GM12878 (cell line): ENCODE data around the gene SPATA16. TPM values are rescaled to one million over a fixed set of nuclear protein-coding genes. Genes with fewer than 3 reads are reported as not detected.

Experiments
- ATAC-seq: fragments of 200-7000 bp; cut with Tn5 transposase; 3 replicates; pipeline ENCODE4 v1.9.1; 2020; ENCODE audit warnings: mild to moderate bottlenecking, moderate library complexity
- BruUV-seq: library from RNA; stranded (reverse); fragments of 400-500 nt; replicated peaks from 2 replicates; lab custom pipeline; 2021; lab: Mats Ljungman, UMichigan
- CTCF ChIA-PET: fragments of 300-600 bp; sonication (Branson Sonifier 250); formaldehyde crosslinking; extraction: SDS; loops from one replicate; lab custom pipeline; 2021; ENCODE audit warnings: inconsistent platforms; lab: Yijun Ruan, JAX
- POLR2A ChIA-PET: fragments of 350-600 bp; formaldehyde crosslinking; extraction: SDS; loops from one replicate; lab custom pipeline; 2021; ENCODE audit warnings: inconsistent platforms; lab: Charles Lee
- RAD21 ChIA-PET: fragments of 300-600 bp; sonication (Branson Sonifier 250); formaldehyde crosslinking; loops from one replicate; lab custom pipeline; 2023; ENCODE audit warnings: antibody characterized with exemption; ENCODE audit not compliant: unreplicated experiment; lab: Charles Lee
- SMC1A ChIA-PET: fragments of 300-600 bp; sonication (Branson Sonifier 250); formaldehyde crosslinking; loops from one replicate; lab custom pipeline; 2023; ENCODE audit not compliant: unreplicated experiment, uncharacterized antibody; lab: Charles Lee
- DNase-seq: peaks from one replicate; pipeline ENCODE4 v3.0.0-alpha.2; 2011; ENCODE audit warnings: low read depth, low spot score
- FAIRE-seq: peaks from 3 replicates; lab custom pipeline; 2011; peaks lifted over from hg19 to GRCh38; lab: Jason Lieb, UNC
- H2AFZ ChIP-seq: 2 replicates; pipeline ENCODE4 v1.6.0; 2011; ENCODE audit warnings: low read depth, low read length, control low read depth; ENCODE audit not compliant: control insufficient read depth
- H3K27ac ChIP-seq: 2 replicates; pipeline ENCODE4 v1.5.1; 2011; ENCODE audit warnings: control low read depth; ENCODE audit not compliant: control insufficient read depth, insufficient read depth
- H3K27me3 ChIP-seq, 2 experiments: replicated peaks in 1 of 2; 2 replicates each; pipeline versions ENCODE4 v1.6.0 to v1.6.1; 2011; ENCODE audit warnings: low read length in 1 of 2; ENCODE audit not compliant: control insufficient read depth in 2 of 2, insufficient read depth in 2 of 2
- H3K36me3 ChIP-seq, 2 experiments: 2 replicates each; pipeline ENCODE4 v1.5.1; 2011; ENCODE audit warnings: low read length in 1 of 2; ENCODE audit not compliant: control insufficient read depth in 2 of 2, insufficient read depth in 2 of 2
- H3K4me1 ChIP-seq: 2 replicates; pipeline ENCODE4 v1.6.1; 2011; ENCODE audit warnings: mild to moderate bottlenecking, low read length, moderate library complexity, mixed read lengths; ENCODE audit not compliant: control insufficient read depth, insufficient read depth
- H3K4me2 ChIP-seq: 2 replicates; pipeline ENCODE4 v1.6.0; 2011; ENCODE audit warnings: control low read depth; ENCODE audit not compliant: control insufficient read depth, insufficient read depth
- H3K4me3 ChIP-seq: fragments of 200-600 bp; sonication (generic); 2 replicates; pipeline ENCODE4 v1.5.1; 2016
- H3K79me2 ChIP-seq: 2 replicates; pipeline ENCODE4 v1.6.0; 2011; ENCODE audit warnings: low read length; ENCODE audit not compliant: control insufficient read depth, insufficient read depth
- H3K9ac ChIP-seq: 2 replicates; pipeline ENCODE4 v1.8.0; 2011; ENCODE audit warnings: low read length, control low read depth, mixed read lengths; ENCODE audit not compliant: control insufficient read depth, insufficient read depth
- H3K9me3 ChIP-seq: replicated peaks from 3 replicates; pipeline ENCODE4 v1.5.1; 2011; ENCODE audit warnings: mild to moderate bottlenecking, low read length; ENCODE audit not compliant: control insufficient read depth, insufficient read depth
- H4K20me1 ChIP-seq: 2 replicates; pipeline ENCODE4 v1.6.0; 2011; ENCODE audit not compliant: control insufficient read depth, insufficient read depth
- ASH2L ChIP-seq: fragments of 300-600, 200-600 bp; sonication (generic); IDR thresholded peaks from 2 replicates; pipeline ENCODE4 v1.6.1; 2017; ENCODE audit warnings: low read depth, mild to moderate bottlenecking, borderline replicate concordance
- ATF7 ChIP-seq: fragments of 450-650 bp; IDR thresholded peaks from 2 replicates; pipeline ENCODE4 v1.6.1; 2016; ENCODE audit warnings: low read depth, mild to moderate bottlenecking
- E2F4 ChIP-seq: IDR thresholded peaks from 2 replicates; pipeline ENCODE4 v1.6.1; 2012; ENCODE audit warnings: low read depth, low read length, improper control_type of control experiment
- E2F8 ChIP-seq: fragments of 450-650 bp; IDR thresholded peaks from 2 replicates; pipeline ENCODE4 v1.6.1; 2018; ENCODE audit warnings: mild to moderate bottlenecking, low read depth, moderate library complexity; ENCODE audit not compliant: partially characterized antibody
- GABPA ChIP-seq: IDR thresholded peaks from 2 replicates; pipeline ENCODE4 v1.6.1; 2014; ENCODE audit warnings: antibody characterized with exemption, low read depth, mild to moderate bottlenecking, inconsistent platforms
- IRF4 ChIP-seq: IDR thresholded peaks from 2 replicates; pipeline ENCODE4 v1.6.1; 2011; ENCODE audit warnings: low read depth, low read length
- KLF5 ChIP-seq: fragments of 450-650 bp; IDR thresholded peaks from 2 replicates; pipeline ENCODE4 v1.6.1; 2014; ENCODE audit warnings: mild to moderate bottlenecking; ENCODE audit not compliant: partially characterized antibody
- MTA2 ChIP-seq: fragments of 450-650 bp; IDR thresholded peaks from 2 replicates; pipeline ENCODE4 v1.6.1; 2016; ENCODE audit warnings: low read depth, mild to moderate bottlenecking, moderate library complexity
- NFXL1 ChIP-seq: fragments of 450-650 bp; IDR thresholded peaks from 2 replicates; pipeline ENCODE4 v1.6.1; 2017; ENCODE audit warnings: antibody characterized with exemption, mild to moderate bottlenecking, borderline replicate concordance
- PRDM15 ChIP-seq: fragments of 450-650 bp; formaldehyde crosslinking; IDR thresholded peaks from 2 replicates; pipeline ENCODE4 v1.4.0; 2020; ENCODE audit warnings: mild to moderate bottlenecking, moderate library complexity
- SREBF1 ChIP-seq: IDR thresholded peaks from 2 replicates; pipeline ENCODE4 v1.6.1; 2012; ENCODE audit warnings: mild to moderate bottlenecking, low read length
- SUPT20H ChIP-seq: IDR thresholded peaks from 2 replicates; pipeline ENCODE4 v1.6.1; 2011; ENCODE audit warnings: low read depth, mild to moderate bottlenecking, low read length, moderate library complexity, borderline replicate concordance; ENCODE audit not compliant: control insufficient read depth
- WRNIP1 ChIP-seq: IDR thresholded peaks from 2 replicates; pipeline ENCODE4 v1.6.1; 2011; ENCODE audit warnings: low read depth, low read length, improper control_type of control experiment, borderline replicate concordance
- ZBTB4 ChIP-seq: fragments of 450-650 bp; formaldehyde crosslinking; IDR thresholded peaks from 2 replicates; pipeline ENCODE4 v1.4.0; 2022; ENCODE audit warnings: mild to moderate bottlenecking, moderate library complexity
- WGBS: methylation state at CpG from one replicate; pipeline ENCODE4 v1.1.6; 2016; ENCODE audit warnings: low lambda C conversion rate; ENCODE audit not compliant: insufficient replicate concordance, insufficient coverage; ENCODE audit errors: missing lambda C conversion rate; 5-methylcytosine and 5-hydroxymethylcytosine counted together
- in situ Hi-C: fragments of 300-500 bp; cut with MboI; formaldehyde crosslinking; loops from 9 replicates; pipeline ENCODE4 v1.14.3; 2018; ENCODE audit warnings: mixed read lengths
- intact Hi-C: fragments of 100-400 bp; cut with micrococcal nuclease; formaldehyde crosslinking; loops from one replicate; pipeline ENCODE4 v1.14.2; 2022; ENCODE audit not compliant: unreplicated experiment
- polyA plus RNA-seq, 11 experiments: library from polyadenylated mRNA; depleted of rRNA in 4 of 11; unstranded in 6 of 11; stranded (reverse) in 5 of 11; fragments of >200 nt; fragmentation: Nextera tagmentation in 4 of 11; fragmentation: Illumina TruSeq in 1 of 11; extraction: Ambion mirVana in 4 of 11; extraction: Trizol in 1 of 11; gene quantifications; 1 replicate in 1 of 11; 2 replicates in 10 of 11; pipeline versions ENCODE4 v1.2.1 to v1.2.3, GENCODE V29; 2011 to 2016; ENCODE audit warnings: inconsistent platforms in 2 of 11, missing spikeins in 2 of 11, low read depth in 1 of 11
- total RNA-seq, 4 experiments: library from RNA; depleted of rRNA in 3 of 4; stranded (reverse); fragments of >200 nt in 3 of 4; fragmentation: Illumina TruSeq in 1 of 4; extraction: Trizol in 1 of 4; gene quantifications; 2 replicates each; pipeline versions ENCODE4 v1.2.1 to v1.2.3, GENCODE V29; 2013 to 2021

The SPATA16 gene
- total and polyA plus RNA-seq, 10 of the 15 experiments (the other 5 are each of a cell fraction or from before 2014, with no cell fraction given), result 0.04 TPM; not detected in 9

GRCh38 chr3:172914854-172915253, 226.2 kb downstream of the SPATA16 start:
- FAIRE-seq (no peak), DNase-seq (no peak), ATAC-seq (no peak)
- ChIA-PET CTCF (no interaction called here), RAD21 (no interaction called here), POLR2A (no interaction called here), SMC1A (interaction anchor here (1.0 to 1.9 kb wide), 3 partner anchors 9 to 15 kb away, joined by 3 to 5 read pairs (median 4); no protein-coding TSS in a partner anchor)
- 6% methylated on average over 1 of the region's 1 CpG for WGBS
- Histone ChIP-seq H3K4me3 (no peak overlapping the region), H3K9ac (no peak overlapping the region), H2AFZ (no peak overlapping the region), H4K20me1 (no peaks in the 10 kb centered on the region), H3K79me2 (no peaks in the 10 kb centered on the region), H3K27ac (no peak overlapping the region), H3K27me3 (no peaks in the 10 kb centered on the region; a peak in 2 of 4 replicates), H3K9me3 (no peaks in the 10 kb centered on the region), H3K4me2 (no peak overlapping the region), H3K36me3 (no peaks in the 10 kb centered on the region), H3K4me1 (no peaks in the 10 kb centered on the region)
- in situ Hi-C loops (no loop called here), intact Hi-C loops (no loop called here)
- no peak for TF ChIP-seq NFXL1
- no peak for TF ChIP-seq IRF4
- TF ChIP-seq ATF7, result no peak
- no peak for TF ChIP-seq SREBF1
- TF ChIP-seq WRNIP1, result no peak
- TF ChIP-seq KLF5, result no peak
- TF ChIP-seq PRDM15 (CRISPR knock-in tag), result no peak
- TF ChIP-seq ZBTB4 (CRISPR knock-in tag), result no peak
- no peak for TF ChIP-seq E2F4
- no peak for TF ChIP-seq SUPT20H
- no peak for TF ChIP-seq GABPA
- TF ChIP-seq E2F8, result no peak
- TF ChIP-seq ASH2L, result no peak
- no peak for TF ChIP-seq MTA2
- no TSS peak for BruUV-seq
